ENCODE data around the gene TTC16. TPM values are rescaled to one million over a fixed set of nuclear protein-coding genes. Genes with fewer than 3 reads are reported as not detected.
A peak's percentile ranks its signal among the peaks of the same experiment; 100 is the strongest.

TTC16 gene
- total and polyA plus RNA-seq, 8 donors: 0.08 to 0.12 TPM; not detected in 6

GRCh38 chr9:127765418-127765817 is 49.5 kb downstream of the TTC16 start:
- peaks cover 8 to 44% (median 23%) of the 10 kb centered on the region in 4 donors for H3K4me1 ChIP-seq
- H3K27ac ChIP-seq: peak overlapping the region in 2 of 5 donors; percentile 24 to 55
- DNase-seq: no peak

DNA sequence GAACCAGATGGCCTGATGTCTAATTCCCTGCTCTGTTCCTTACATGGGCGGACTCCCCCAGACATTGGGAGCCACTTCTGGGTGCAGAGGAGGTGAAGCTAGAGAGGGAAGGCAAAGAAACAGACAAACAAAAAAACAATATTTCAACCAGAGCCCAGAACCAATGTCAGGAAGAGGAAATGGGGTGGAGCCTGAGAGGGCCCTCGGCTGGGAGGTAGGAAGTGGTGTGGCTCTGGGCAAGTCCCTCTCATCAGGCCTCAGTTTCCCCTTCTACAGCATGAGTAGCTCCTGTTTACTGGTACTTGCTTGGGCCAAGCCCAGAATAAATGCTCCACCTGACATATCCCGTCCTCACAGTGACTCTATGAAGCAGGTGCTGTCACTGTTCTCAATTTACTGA is 51.5 kb downstream of the TTC16 start:
- WGBS, 5 donors: 58 to 74% (median 67%) methylated on average over 3 of the region's 3 CpGs
- peaks cover 0 to 25% (median 0%) of the 10 kb centered on the region in 3 donors for H3K27me3 ChIP-seq
- peaks cover 13 to 51% (median 33%) of the 10 kb centered on the region in 4 donors for H3K4me1 ChIP-seq
- no peak for DNase-seq
- peak overlapping the region; percentile 39 to 82 (median 65) for H3K27ac ChIP-seq
- H3K4me3 ChIP-seq: no peak overlapping the region
- no peaks in the 10 kb centered on the region for H3K36me3 ChIP-seq
- intact Hi-C loops (cut with DNase I; ENCODE audit: low total_unique reads): no loop called here
- H3K9me3 ChIP-seq: no peaks in the 10 kb centered on the region
- no peak for TF ChIP-seq POLR2A (IDR thresholded peaks at IDR 0.05)
- no peak for TF ChIP-seq EP300 (IDR thresholded peaks at IDR 0.05)
- TF ChIP-seq CTCF (IDR thresholded peaks at IDR 0.05): no peak
- no peak for TF ChIP-seq POLR2AphosphoS5 (IDR thresholded peaks at IDR 0.05)

More at GRCh38 chr9:127765418-127765817, 49.5 kb downstream of the TTC16 start:
- H3K9me3 ChIP-seq: no peaks in the 10 kb centered on the region
- intact Hi-C loops (cut with DNase I; ENCODE audit: low total_unique reads): no loop called here
- WGBS, 5 donors: 79 to 90% (median 88%) methylated on average over 1 of the region's 1 CpG
- H3K27me3 ChIP-seq: peaks cover 0 to 36% (median 0%) of the 10 kb centered on the region in 3 donors
- no peaks in the 10 kb centered on the region for H3K36me3 ChIP-seq
- TF ChIP-seq CTCF (IDR thresholded peaks at IDR 0.05) (no peak), POLR2AphosphoS5 (IDR thresholded peaks at IDR 0.05) (no peak), POLR2A (IDR thresholded peaks at IDR 0.05) (no peak), EP300 (IDR thresholded peaks at IDR 0.05) (no peak)
- no peak overlapping the region for H3K4me3 ChIP-seq

DNA sequence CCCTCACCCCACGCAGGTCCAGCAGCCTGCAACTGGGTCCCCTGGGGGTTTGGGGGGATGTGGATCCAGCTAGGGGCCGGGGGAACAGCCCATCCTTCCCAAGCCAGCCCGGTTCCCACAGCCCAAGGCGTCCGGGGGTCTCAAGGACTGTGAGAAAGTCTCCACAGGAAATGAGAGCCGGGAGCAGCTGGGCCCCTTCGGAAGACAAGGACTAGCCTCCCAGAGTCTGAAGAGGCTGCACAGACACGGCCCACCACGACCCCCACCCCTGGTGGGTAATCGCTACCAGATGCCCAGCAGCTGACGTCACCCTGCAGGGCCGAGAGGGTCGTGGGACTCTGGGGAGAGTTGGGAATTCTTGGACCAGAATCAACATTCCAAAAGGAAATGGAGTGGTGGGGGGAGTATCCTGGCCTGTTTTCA is 52.0 kb downstream of the TTC16 start:
- Histone ChIP-seq H3K4me1 (peaks cover 13 to 45% (median 33%) of the 10 kb centered on the region in 4 donors), H3K27me3 (peaks cover 0 to 21% (median 0%) of the 10 kb centered on the region in 3 donors), H3K27ac (peak overlapping the region; percentile 39 to 82 (median 65)), H3K36me3 (no peaks in the 10 kb centered on the region), H3K4me3 (no peak overlapping the region), H3K9me3 (no peaks in the 10 kb centered on the region)
- 28 to 58% (median 48%) methylated on average over 7 to 13 of the region's 13 CpGs for WGBS, 5 donors
- intact Hi-C loops (cut with DNase I; ENCODE audit: low total_unique reads): no loop called here
- TF ChIP-seq POLR2A (IDR thresholded peaks at IDR 0.05) (no peak), POLR2AphosphoS5 (IDR thresholded peaks at IDR 0.05) (no peak), CTCF (IDR thresholded peaks at IDR 0.05) (no peak), EP300 (IDR thresholded peaks at IDR 0.05) (no peak)
- peak in 1 of 2 donors; percentile 83 for DNase-seq

- no peaks in the 10 kb centered on the region for H3K36me3 ChIP-seq
- no peaks in the 10 kb centered on the region for H3K9me3 ChIP-seq
- H3K4me1 ChIP-seq: peaks cover 13 to 44% (median 33%) of the 10 kb centered on the region in 4 donors
- peak overlapping the region in 4 of 5 donors; percentile 39 to 82 (median 72) for H3K27ac ChIP-seq
- WGBS, 5 donors: 63 to 79% (median 74%) methylated on average over 8 of the region's 8 CpGs
- DNase-seq: no peak
- H3K27me3 ChIP-seq: peaks cover 0 to 14% (median 0%) of the 10 kb centered on the region in 3 donors
- intact Hi-C loops (cut with DNase I; ENCODE audit: low total_unique reads): no loop called here
- H3K4me3 ChIP-seq: no peak overlapping the region
- TF ChIP-seq CTCF (IDR thresholded peaks at IDR 0.05) (no peak), POLR2AphosphoS5 (IDR thresholded peaks at IDR 0.05) (no peak), POLR2A (IDR thresholded peaks at IDR 0.05) (no peak), EP300 (IDR thresholded peaks at IDR 0.05) (no peak)
Observed at GRCh38 chr9:127768698-127769097, 52.8 kb downstream of the TTC16 start.
